HTR-8/SVneo (cell line): ENCODE results near the gene SYNGR3.

Source experiments
- DNase-seq: peaks from one replicate; pipeline ENCODE4 v3.0.0; 2011; ENCODE audit warnings: low spot score, mixed read lengths; ENCODE audit not compliant: insufficient read length
- FAIRE-seq: peaks from 2 replicates; lab custom pipeline; 2011; peaks lifted over from hg19 to GRCh38; lab: Jason Lieb, UNC

SYNGR3 gene

DNA sequence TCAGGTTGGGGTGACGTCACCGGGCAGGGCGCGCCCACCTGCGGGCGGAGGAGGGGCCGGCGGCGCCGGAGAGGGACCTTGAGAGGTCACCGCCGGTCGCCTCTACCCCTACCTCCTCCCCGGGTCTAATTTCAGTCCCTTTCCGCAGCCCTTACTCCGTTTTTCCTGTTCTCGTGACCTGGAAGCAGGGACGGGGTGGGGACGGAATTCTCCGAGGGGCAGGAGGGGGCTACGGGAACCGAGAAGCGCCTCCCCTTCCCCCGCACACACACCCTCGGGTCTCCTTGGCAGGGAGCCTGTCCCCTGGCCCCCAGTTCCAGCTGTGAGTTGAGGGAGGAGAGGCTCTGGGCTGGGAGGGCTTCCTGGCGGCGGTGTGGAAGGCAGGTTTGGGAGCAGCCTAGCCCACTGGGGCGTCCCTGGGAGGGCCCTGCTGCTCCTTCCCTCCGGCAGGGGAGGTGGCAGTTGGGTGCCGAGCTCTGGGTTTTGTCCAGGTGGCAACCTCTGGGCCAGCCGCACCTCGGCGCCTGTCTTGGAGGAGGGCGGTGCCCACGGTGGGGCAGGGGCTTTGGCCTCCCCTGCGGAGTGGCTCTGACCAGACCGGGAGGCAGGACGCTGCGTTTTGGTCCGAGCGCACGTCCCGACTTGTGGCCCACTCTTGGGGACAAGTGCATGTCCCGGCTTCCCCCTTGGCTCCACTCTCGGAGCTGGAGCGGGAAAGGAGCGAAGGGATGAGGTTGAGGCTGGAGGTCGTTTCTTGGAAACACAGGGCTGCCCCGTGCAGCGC lies 773 bp downstream of the SYNGR3 start:
- no peak for FAIRE-seq
- DNase-seq, result no peak

- no peak for DNase-seq
- FAIRE-seq, result no peak
These were observed 1.4 kb downstream of the SYNGR3 start for GRCh38 chr16:1991135-1991551.

DNA sequence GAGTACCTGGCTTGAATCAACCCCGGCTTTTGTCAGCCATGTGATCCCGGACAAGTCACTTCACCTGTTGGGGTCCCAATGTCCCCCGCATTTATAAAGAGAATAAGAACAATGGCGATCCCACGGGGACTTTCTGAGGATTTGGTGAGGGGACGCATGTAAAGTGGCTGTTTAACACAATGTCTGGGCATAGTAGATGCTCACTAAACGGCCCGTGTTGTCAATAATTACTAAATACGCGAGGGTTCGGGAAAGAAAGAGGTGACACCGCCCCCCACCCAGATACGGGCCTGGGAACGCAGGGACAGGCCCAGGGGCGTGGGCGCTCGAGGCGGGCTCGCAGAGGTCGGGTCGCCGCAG lies 1.8 kb downstream of the SYNGR3 start:
- no peak for FAIRE-seq
- DNase-seq, result no peak

DNA sequence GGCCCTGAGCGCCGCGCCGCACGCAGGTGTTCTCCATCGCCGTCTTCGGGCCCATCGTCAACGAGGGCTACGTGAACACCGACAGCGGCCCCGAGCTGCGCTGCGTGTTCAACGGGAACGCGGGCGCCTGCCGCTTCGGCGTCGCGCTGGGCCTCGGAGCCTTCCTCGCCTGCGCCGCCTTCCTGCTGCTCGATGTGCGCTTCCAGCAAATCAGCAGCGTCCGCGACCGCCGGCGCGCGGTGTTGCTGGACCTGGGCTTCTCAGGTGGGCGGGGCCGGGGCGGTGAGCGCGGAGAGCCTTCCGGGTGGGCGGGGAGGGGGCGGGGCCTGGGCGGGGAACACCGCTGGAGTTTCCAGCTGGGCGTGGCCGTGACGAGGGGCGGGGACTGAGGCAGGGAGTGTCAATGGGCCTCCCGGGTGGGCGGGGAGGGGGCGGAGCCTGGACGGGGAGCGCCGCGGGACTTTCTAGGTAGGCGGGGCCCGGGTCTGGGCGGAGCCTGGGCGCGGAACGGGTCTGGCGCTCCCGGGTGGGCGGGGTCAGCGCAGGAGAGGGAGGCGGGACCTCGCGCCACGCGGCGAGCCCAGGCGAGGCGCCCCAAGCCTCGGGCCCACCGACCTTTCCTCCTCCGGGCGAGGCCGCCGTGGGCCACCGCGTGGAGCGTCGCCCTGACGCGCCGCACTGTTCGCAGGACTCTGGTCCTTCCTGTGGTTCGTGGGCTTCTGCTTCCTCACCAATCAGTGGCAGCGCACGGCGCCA lies 2.4 kb downstream of the SYNGR3 start:
- no peak for DNase-seq
- FAIRE-seq, result no peak

DNA sequence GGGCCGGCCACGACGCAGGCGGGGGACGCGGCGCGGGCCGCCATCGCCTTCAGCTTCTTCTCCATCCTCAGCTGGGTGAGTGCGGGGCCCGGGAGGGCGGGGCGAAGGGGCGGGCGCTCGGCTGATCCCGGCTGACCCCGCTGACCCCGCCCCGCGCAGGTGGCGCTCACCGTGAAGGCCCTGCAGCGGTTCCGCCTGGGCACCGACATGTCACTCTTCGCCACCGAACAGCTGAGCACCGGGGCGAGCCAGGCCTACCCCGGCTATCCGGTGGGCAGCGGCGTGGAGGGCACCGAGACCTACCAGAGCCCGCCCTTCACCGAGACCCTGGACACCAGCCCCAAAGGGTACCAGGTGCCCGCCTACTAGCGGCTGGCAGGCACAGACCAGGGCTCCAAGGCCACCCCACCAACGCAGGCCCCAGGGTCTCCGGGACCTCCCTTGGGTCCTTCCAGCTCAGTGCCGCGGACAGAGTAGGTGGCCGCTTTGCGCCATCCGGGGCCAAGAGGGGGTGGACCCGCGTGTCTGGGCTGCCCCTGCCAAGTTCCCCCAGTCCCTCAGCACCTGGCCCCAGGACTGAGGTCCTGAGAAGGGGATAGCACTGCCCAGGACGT lies 3.0 kb downstream of the SYNGR3 start:
- no peak for DNase-seq
- no peak for FAIRE-seq

DNA sequence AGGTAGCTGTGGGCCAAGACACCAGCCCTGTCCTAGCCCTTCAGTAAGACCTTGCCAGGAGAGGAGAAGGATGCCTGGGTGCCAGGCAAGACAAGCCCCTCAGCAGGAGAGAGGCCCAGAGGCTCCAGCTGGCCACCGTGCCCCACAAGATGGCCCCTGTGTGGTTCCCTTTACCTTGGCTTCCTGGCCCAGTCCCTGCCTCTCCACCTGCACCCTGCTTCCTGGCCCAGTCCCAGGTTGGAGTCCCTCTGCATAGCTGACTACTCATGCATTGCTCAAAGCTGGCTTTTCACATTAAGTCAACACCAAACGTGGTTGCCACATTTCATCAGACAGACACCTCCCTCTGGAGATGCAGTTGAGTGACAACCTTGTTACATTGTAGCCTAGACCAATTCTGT lies 4.0 kb downstream of the SYNGR3 start:
- FAIRE-seq (no peak), DNase-seq (no peak)

GRCh38 chr16:1997494-1998359 lies 8.0 kb downstream of the SYNGR3 start:
- DNase-seq (no peak), FAIRE-seq (no peak)

DNA sequence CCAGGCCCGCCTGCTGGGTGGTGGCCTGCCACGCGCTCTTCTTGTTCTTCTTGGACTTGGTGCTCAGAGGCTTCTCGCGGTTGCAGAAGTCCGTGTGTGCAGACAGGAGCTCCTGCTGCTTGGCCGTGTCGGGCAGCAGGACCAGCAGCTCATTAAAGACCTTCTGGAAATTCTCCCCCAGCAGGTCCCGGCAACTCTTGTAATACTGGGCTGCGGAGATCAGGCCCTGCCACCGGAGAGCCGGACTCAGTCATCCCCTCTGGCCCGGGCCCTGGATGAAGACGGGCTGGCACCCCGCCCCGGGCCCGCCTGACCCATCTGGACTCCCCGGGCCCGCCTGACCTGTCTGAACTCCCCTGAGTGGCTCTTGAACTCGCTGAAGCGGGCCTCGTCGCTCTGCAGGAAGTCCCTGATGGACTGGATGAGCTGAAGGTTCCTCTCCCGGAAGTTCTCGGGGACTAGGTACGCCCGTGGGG lies 8.6 kb downstream of the SYNGR3 start:
- DNase-seq (no peak), FAIRE-seq (no peak)

GRCh38 chr16:1998852-1999801 lies 9.4 kb downstream of the SYNGR3 start:
- no peak for DNase-seq
- no peak for FAIRE-seq

DNA sequence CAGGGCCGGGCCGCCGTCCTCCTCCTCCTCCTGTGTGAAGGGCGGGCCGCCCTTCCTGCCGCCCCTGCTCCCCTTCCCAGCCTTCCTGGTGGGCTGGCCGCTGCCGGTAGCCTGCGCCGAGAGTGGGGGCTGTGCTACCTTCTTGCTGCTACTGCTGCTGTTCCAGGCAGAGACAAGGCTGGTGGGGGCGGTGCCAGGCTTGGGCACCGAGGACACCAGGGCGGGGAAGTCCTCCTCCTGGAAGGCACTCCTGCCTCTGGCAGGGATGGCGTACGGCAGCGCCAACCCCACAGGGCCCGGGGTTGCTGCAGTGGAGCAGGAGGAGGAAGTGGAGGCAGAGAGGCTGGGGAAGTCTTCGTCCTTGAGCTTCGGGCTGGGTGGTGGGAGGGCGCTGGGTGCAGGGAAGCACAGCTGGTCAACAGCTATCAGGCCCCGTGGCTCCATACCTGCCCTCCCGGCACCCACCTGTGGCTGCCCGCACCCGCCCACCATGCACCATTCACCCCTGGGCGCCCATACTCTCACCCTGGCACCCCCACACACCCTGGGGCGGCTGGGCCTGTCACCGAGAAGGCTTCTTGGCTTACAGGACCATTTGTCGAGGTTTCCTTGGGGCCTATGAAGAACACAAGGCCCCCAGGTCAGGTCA lies 10.2 kb downstream of the SYNGR3 start:
- no peak for DNase-seq
- no peak for FAIRE-seq

GRCh38 chr16:2001035-2001434 lies 11.3 kb downstream of the SYNGR3 start:
- DNase-seq (no peak), FAIRE-seq (no peak)

- no peak for DNase-seq
- FAIRE-seq, result no peak
These were observed 11.9 kb downstream of the SYNGR3 start for GRCh38 chr16:2001456-2002355.

- FAIRE-seq, result no peak
- DNase-seq, result no peak
These were observed 12.8 kb downstream of the SYNGR3 start for GRCh38 chr16:2002406-2003230.

- FAIRE-seq, result no peak
- no peak for DNase-seq
These were observed 13.6 kb downstream of the SYNGR3 start for GRCh38 chr16:2003231-2003826.

DNA sequence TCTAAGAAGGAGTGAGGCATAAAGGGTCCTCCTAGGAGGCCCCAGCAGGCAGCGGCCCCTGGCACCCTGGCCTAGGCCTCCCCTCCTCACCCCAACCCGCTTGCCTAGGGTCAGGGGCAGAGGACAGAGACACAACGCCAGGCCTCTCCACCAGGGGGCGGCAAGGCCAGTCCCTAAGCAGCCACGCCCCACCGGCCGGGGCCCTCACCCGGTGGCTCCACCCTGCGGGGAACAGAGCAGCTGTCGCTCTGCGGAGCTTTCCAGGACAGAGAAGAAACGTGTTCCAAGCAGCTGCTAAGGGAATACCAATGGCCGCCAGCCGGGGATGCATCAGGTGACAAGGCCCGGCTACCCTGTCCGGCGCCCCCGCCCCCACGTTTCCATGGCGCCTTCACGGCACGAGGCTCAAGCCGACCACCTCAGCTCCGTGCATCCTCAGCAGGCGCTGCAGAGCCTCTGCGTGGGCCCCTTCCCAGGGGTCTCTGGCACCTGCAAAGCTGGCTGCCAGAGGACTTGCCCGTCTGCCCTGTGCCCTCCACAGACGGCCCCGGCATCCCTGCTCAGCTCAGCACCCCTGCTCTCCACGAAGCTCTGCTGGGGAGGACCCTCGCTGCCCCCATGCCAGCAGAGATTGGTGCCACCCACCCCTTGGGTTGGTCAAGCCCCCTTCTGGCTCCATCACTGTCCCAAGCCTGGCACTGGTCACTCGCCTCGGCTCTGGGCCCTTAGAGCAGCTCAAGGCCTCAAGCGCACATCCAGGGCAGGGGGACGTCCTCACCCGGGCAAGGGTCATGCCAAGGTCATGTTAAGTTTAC lies 14.3 kb downstream of the SYNGR3 start:
- DNase-seq (peak; percentile 77), FAIRE-seq (peak; percentile 52)
